HL-60 (cell line): ENCODE measurements around the gene BDNF.

ENCODE experiments used
- GABPA ChIP-seq: IDR thresholded peaks from 2 replicates; pipeline ENCODE4 v1.6.1; 2012; ENCODE audit warnings: low read depth
- POLR2AphosphoS5 ChIP-seq: IDR thresholded peaks from 2 replicates; pipeline ENCODE4 v1.6.1; 2012; ENCODE audit warnings: low read depth
- REST ChIP-seq: IDR thresholded peaks from 2 replicates; pipeline ENCODE4 v1.6.1; 2012; ENCODE audit warnings: low read depth; ENCODE audit not compliant: insufficient replicate concordance
- SPI1 ChIP-seq: IDR thresholded peaks from 2 replicates; pipeline ENCODE4 v1.6.1; 2012; ENCODE audit warnings: low read depth, mild to moderate bottlenecking, borderline replicate concordance
- TF ChIP-seq, protein P1 (sequence below): IDR thresholded peaks from one replicate; pipeline ENCODE4 v1.5.1; 2011; ENCODE audit warnings: low read length, control low read depth, inconsistent platforms; ENCODE audit not compliant: insufficient read depth

- TF ChIP-seq POLR2AphosphoS5 (no peak), GABPA (no peak), SPI1 (no peak), REST (no peak)
- TF ChIP-seq, protein P1, sequence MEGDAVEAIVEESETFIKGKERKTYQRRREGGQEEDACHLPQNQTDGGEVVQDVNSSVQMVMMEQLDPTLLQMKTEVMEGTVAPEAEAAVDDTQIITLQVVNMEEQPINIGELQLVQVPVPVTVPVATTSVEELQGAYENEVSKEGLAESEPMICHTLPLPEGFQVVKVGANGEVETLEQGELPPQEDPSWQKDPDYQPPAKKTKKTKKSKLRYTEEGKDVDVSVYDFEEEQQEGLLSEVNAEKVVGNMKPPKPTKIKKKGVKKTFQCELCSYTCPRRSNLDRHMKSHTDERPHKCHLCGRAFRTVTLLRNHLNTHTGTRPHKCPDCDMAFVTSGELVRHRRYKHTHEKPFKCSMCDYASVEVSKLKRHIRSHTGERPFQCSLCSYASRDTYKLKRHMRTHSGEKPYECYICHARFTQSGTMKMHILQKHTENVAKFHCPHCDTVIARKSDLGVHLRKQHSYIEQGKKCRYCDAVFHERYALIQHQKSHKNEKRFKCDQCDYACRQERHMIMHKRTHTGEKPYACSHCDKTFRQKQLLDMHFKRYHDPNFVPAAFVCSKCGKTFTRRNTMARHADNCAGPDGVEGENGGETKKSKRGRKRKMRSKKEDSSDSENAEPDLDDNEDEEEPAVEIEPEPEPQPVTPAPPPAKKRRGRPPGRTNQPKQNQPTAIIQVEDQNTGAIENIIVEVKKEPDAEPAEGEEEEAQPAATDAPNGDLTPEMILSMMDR = no peak
These were observed 86.2 kb downstream of the BDNF start for GRCh38 chr11:27614092-27614491.
